GM12878 (cell line): ENCODE data around the gene SEC23IP. TPM values are rescaled to one million over a fixed set of nuclear protein-coding genes. Genes with fewer than 3 reads are reported as not detected.

Experiments used
- BACH1 ChIP-seq: fragments of 450-650 bp; IDR thresholded peaks from 2 replicates; pipeline ENCODE4 v1.6.1; 2017; ENCODE audit warnings: mild to moderate bottlenecking, borderline replicate concordance
- BHLHE40 ChIP-seq, 2 experiments: fragments of 450-650 bp in 1 of 2; IDR thresholded peaks; 2 replicates each; pipeline ENCODE4 v1.6.1; 2011 to 2017; ENCODE audit warnings: low read depth in 2 of 2, borderline replicate concordance in 1 of 2, improper control_type of control experiment in 1 of 2, low read length in 1 of 2, mild to moderate bottlenecking in 1 of 2
- CEBPB ChIP-seq, 2 experiments: fragments of 150-350 bp in 1 of 2; IDR thresholded peaks; 2 replicates each; pipeline ENCODE4 v1.6.1; 2012 to 2014; ENCODE audit warnings: low read depth in 2 of 2, low read length in 2 of 2, borderline replicate concordance in 1 of 2, inconsistent platforms in 1 of 2
- CEBPZ ChIP-seq: fragments of 150-350 bp; IDR thresholded peaks from 2 replicates; pipeline ENCODE4 v1.6.1; 2016; ENCODE audit warnings: low read depth, low read length
- ETV6 ChIP-seq, 2 experiments: fragments of 450-650 bp in 1 of 2; IDR thresholded peaks in 1 of 2; conservative IDR thresholded peaks in 1 of 2; 2 replicates each; pipeline ENCODE4 v1.6.1; 2014; ENCODE audit warnings: antibody characterized with exemption in 1 of 2, borderline replicate concordance in 1 of 2, low read depth in 1 of 2, mild to moderate bottlenecking in 1 of 2, moderate library complexity in 1 of 2
- FOXM1 ChIP-seq: IDR thresholded peaks from 2 replicates; pipeline ENCODE4 v1.6.1; 2012; ENCODE audit warnings: low read depth, mild to moderate bottlenecking, inconsistent platforms, low read length, moderate library complexity
- KLF5 ChIP-seq: fragments of 450-650 bp; IDR thresholded peaks from 2 replicates; pipeline ENCODE4 v1.6.1; 2014; ENCODE audit warnings: mild to moderate bottlenecking; ENCODE audit not compliant: partially characterized antibody
- NFIC ChIP-seq: IDR thresholded peaks from 2 replicates; pipeline ENCODE4 v1.6.1; 2012; ENCODE audit warnings: low read depth, mild to moderate bottlenecking, inconsistent platforms, low read length, moderate library complexity
- RUNX3 ChIP-seq: IDR thresholded peaks from 2 replicates; pipeline ENCODE4 v1.6.1; 2012; ENCODE audit warnings: low read length, inconsistent platforms
- SMARCA5 ChIP-seq: fragments of 450-650 bp; IDR thresholded peaks from 2 replicates; pipeline ENCODE4 v1.6.1; 2017; ENCODE audit warnings: mild to moderate bottlenecking
- SPI1 ChIP-seq: IDR thresholded peaks from 2 replicates; pipeline ENCODE4 v1.6.1; 2011; ENCODE audit warnings: low read depth, mild to moderate bottlenecking, low read length, moderate library complexity, borderline replicate concordance; ENCODE audit not compliant: insufficient read depth
- STAT1 ChIP-seq: fragments of 450-650 bp; conservative IDR thresholded peaks from 2 replicates; pipeline ENCODE4 v1.6.1; 2014; ENCODE audit warnings: antibody characterized with exemption, mild to moderate bottlenecking
- SUZ12 ChIP-seq: fragments of 200-600 bp; sonication (generic); IDR thresholded peaks from one replicate; pipeline ENCODE4 v1.6.1; 2018; ENCODE audit warnings: antibody characterized with exemption, mild to moderate bottlenecking; ENCODE audit not compliant: unreplicated experiment
- TARDBP ChIP-seq: IDR thresholded peaks from 2 replicates; pipeline ENCODE4 v1.6.1; 2016; ENCODE audit warnings: borderline replicate concordance
- ZBTB40 ChIP-seq: fragments of 450-650 bp; IDR thresholded peaks from 2 replicates; pipeline ENCODE4 v1.6.1; 2016; ENCODE audit warnings: mild to moderate bottlenecking, moderate library complexity, borderline replicate concordance
- polyA plus RNA-seq, 11 experiments: library from polyadenylated mRNA; depleted of rRNA in 4 of 11; unstranded in 6 of 11; stranded (reverse) in 5 of 11; fragments of >200 nt; fragmentation: Nextera tagmentation in 4 of 11; fragmentation: Illumina TruSeq in 1 of 11; extraction: Ambion mirVana in 4 of 11; extraction: Trizol in 1 of 11; gene quantifications; 1 replicate in 1 of 11; 2 replicates in 10 of 11; pipeline versions ENCODE4 v1.2.1 to v1.2.3, GENCODE V29; 2011 to 2016; ENCODE audit warnings: inconsistent platforms in 2 of 11, missing spikeins in 2 of 11, low read depth in 1 of 11
- total RNA-seq, 4 experiments: library from RNA; depleted of rRNA in 3 of 4; stranded (reverse); fragments of >200 nt in 3 of 4; fragmentation: Illumina TruSeq in 1 of 4; extraction: Trizol in 1 of 4; gene quantifications; 2 replicates each; pipeline versions ENCODE4 v1.2.1 to v1.2.3, GENCODE V29; 2013 to 2021

Gene SEC23IP
- total and polyA plus RNA-seq, 10 of the 15 experiments (the other 5 are each of a cell fraction or from before 2014, with no cell fraction given): 15.1 to 82.5 (median 36.0) TPM

- TF ChIP-seq CEBPZ (no peak), SUZ12 (no peak), KLF5 (peak; percentile 54), ETV6 (conservative IDR thresholded peaks at IDR 0.05 in 1 of 2, IDR thresholded peaks at IDR 0.05 in 1 of 2; ENCODE audit: borderline replicate concordance in 1 of 2, low read depth in 1 of 2) (no peak), ZBTB40 (peak; percentile 93), BHLHE40 (IDR thresholded peaks at IDR 0.05; ENCODE audit: borderline replicate concordance in 1 of 2, low read depth in 2 of 2, low read length in 1 of 2) (peak; percentile 91 to 96), TARDBP (peak; percentile 88), NFIC (no peak), BACH1 (peak; percentile 32; the same call in 1 of the 2 replicates), STAT1 (no peak; the same call in 1 of the 2 replicates), CEBPB (IDR thresholded peaks at IDR 0.05; ENCODE audit: borderline replicate concordance in 1 of 2, low read depth in 2 of 2, low read length in 2 of 2) (no peak), SPI1 (peak; percentile 58; the same call in 1 of the 2 replicates), FOXM1 (no peak), SMARCA5 (no peak; the same call in 1 of the 2 replicates), RUNX3 (peak; percentile 46; the same call in 1 of the 2 replicates)
These were observed at the start of gene SEC23IP (continued) for GRCh38 chr10:119892188-119893065.
